Effector memory CD4-positive, alpha-beta T cell (primary cell): ENCODE measurements around the gene IL7R.
"Not testable (repeated sequence)": the region's sequence is repeated elsewhere in the genome, so short reads cannot be mapped to it uniquely, and the experiment has no call there.

Experiments used
- DNase-seq, 3 donors: peaks; one replicate each; pipeline ENCODE4 v3.0.0-alpha.2; 2020
- H3K27ac ChIP-seq: 2 replicates; pipeline ENCODE4 v1.7.0; 2013; ENCODE audit warnings: mild to moderate bottlenecking, low read length, moderate library complexity; ENCODE audit not compliant: insufficient read depth, poor library complexity, severe bottlenecking
- H3K27me3 ChIP-seq: replicated peaks from 2 replicates; pipeline ENCODE4 v1.7.0; 2013; ENCODE audit warnings: mild to moderate bottlenecking, low read length; ENCODE audit not compliant: insufficient read depth, control insufficient read depth, poor library complexity, severe bottlenecking
- H3K36me3 ChIP-seq: 2 replicates; pipeline ENCODE4 v1.7.0; 2013; ENCODE audit warnings: mild to moderate bottlenecking, low read length, moderate library complexity; ENCODE audit not compliant: control insufficient read depth, insufficient read depth
- H3K4me1 ChIP-seq: 2 replicates; pipeline ENCODE4 v1.7.0; 2013; ENCODE audit warnings: low read length, mild to moderate bottlenecking; ENCODE audit not compliant: control insufficient read depth, insufficient read depth, poor library complexity, severe bottlenecking
- H3K4me3 ChIP-seq: 2 replicates; pipeline ENCODE4 v1.7.0; 2013; ENCODE audit warnings: low read length, low read depth, mild to moderate bottlenecking; ENCODE audit not compliant: insufficient read depth, poor library complexity, severe bottlenecking
- H3K9me3 ChIP-seq: 2 replicates; pipeline ENCODE4 v1.7.0; 2013; ENCODE audit warnings: mild to moderate bottlenecking, low read length, moderate library complexity; ENCODE audit not compliant: control insufficient read depth

Gene IL7R

GRCh38 chr5:35884191-35884769 lies 27.6 kb downstream of the IL7R start:
- H3K27ac ChIP-seq, result no peak overlapping the region
- no peak for DNase-seq

GRCh38 chr5:35884773-35885172 lies 28.1 kb downstream of the IL7R start:
- H3K9me3 ChIP-seq, result no peaks in the 10 kb centered on the region
- H3K27me3 ChIP-seq, result no peaks in the 10 kb centered on the region
- peaks cover 15% of the 10 kb centered on the region for H3K4me1 ChIP-seq
- no peak overlapping the region for H3K4me3 ChIP-seq
- no peak overlapping the region for H3K27ac ChIP-seq
- no peak for DNase-seq
- no peaks in the 10 kb centered on the region for H3K36me3 ChIP-seq

More at GRCh38 chr5:35884191-35884769, 27.6 kb downstream of the IL7R start:
- Histone ChIP-seq H3K27me3 (no peaks in the 10 kb centered on the region), H3K36me3 (no peaks in the 10 kb centered on the region), H3K4me3 (no peak overlapping the region), H3K9me3 (no peaks in the 10 kb centered on the region), H3K4me1 (peaks cover 15% of the 10 kb centered on the region)

- H3K4me1 ChIP-seq, result peaks cover 15% of the 10 kb centered on the region
These were observed 29.7 kb downstream of the IL7R start for GRCh38 chr5:35886381-35886780.

GRCh38 chr5:35887321-35888100 lies 30.8 kb downstream of the IL7R start:
- H3K27ac ChIP-seq, result no peak overlapping the region
- H3K36me3 ChIP-seq, result no peaks in the 10 kb centered on the region
- no peak overlapping the region for H3K4me3 ChIP-seq
- H3K27me3 ChIP-seq, result no peaks in the 10 kb centered on the region
- peaks cover 15% of the 10 kb centered on the region for H3K4me1 ChIP-seq
- DNase-seq, result no peak
- no peaks in the 10 kb centered on the region for H3K9me3 ChIP-seq

More at GRCh38 chr5:35886381-35886780, 29.7 kb downstream of the IL7R start:
- no peak for DNase-seq
- Histone ChIP-seq H3K36me3 (no peaks in the 10 kb centered on the region), H3K4me3 (no peak overlapping the region), H3K27ac (no peak overlapping the region), H3K27me3 (no peaks in the 10 kb centered on the region), H3K9me3 (no peaks in the 10 kb centered on the region)

DNA sequence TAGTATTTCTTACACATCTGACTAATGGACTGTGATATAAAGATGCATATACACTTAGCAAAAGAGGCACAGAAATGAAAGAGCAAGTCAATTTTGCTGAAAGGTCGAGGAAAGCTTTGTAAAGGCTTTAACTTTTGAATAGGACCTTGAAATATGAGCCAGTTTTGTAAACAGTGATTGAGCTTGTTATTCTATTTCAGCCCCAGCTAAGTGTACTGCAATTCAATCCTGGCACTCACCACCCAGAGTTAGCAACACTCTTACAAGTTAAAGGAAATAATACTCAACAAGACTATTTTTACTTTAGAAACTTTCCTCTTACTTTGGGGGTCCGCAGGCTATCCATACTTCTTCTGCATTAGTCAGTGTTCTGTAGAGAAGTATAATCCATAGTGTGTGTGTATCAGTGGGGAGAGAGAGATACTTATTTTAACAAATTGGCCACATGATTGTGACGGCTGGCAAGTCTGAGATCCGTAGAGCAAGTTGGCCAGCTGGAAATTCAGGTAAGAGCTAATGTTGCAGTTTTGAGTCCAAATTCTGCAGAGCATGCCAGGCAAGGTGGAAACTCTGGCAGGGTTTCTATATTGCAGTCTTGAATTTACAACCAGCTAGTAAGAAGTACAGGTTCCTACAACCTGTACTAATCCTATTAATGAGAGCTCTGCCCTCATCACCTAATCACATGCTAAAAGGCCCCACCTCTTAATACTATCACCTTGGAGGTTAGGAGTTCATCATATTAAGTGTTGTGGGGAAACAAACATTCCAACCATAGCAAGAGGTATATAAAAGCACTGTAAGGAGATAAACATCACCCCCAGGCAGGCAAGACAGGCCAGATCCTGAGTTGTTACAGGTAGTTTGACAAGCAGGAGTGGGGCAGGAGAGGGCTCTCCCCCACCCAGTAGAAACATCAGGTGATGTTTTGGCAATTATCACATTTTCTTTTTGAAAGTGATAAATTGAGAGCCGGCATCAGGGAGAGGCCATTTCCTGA lies 33.6 kb downstream of the IL7R start:
- Histone ChIP-seq H3K36me3 (no peaks in the 10 kb centered on the region), H3K4me3 (no peak overlapping the region)
- no peak for DNase-seq

DNA sequence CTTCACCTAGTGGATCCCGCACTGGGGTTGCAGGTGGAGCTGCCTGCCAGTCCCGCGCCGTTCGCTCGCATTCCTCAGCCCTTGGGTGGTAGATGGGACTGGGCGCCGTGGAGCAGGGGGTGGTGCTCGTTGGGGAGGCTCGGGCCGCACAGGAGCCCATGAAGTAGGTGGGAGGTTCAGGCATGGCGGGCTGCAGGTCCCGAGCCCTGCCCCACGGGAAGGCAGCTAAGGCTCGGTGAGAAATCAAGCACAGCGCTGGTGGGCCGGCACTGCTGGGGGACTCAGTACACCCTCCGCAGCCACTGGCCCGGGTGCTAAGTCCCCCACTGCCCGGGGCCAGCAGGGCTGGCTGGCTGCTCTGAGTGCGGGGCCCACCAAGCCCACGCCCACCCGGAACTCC lies 36.1 kb downstream of the IL7R start:
- not testable (repeated sequence) for H3K27me3 ChIP-seq, H3K27ac ChIP-seq

More for the DNA sequence above, 33.6 kb downstream of the IL7R start:
- Histone ChIP-seq H3K9me3 (no peaks in the 10 kb centered on the region), H3K27me3 (no peaks in the 10 kb centered on the region), H3K4me1 (no peaks in the 10 kb centered on the region), H3K27ac (no peak overlapping the region)

GRCh38 chr5:35894131-35894530 lies 37.4 kb downstream of the IL7R start:
- Histone ChIP-seq H3K27me3 (no peaks in the 10 kb centered on the region), H3K4me3 (no peak overlapping the region), H3K36me3 (no peaks in the 10 kb centered on the region), H3K4me1 (no peaks in the 10 kb centered on the region), H3K9me3 (no peaks in the 10 kb centered on the region), H3K27ac (no peak overlapping the region)
- DNase-seq, result no peak

More for the DNA sequence above, 36.1 kb downstream of the IL7R start:
- not testable (repeated sequence) for DNase-seq, H3K4me1 ChIP-seq, H3K36me3 ChIP-seq, H3K4me3 ChIP-seq, H3K9me3 ChIP-seq

DNA sequence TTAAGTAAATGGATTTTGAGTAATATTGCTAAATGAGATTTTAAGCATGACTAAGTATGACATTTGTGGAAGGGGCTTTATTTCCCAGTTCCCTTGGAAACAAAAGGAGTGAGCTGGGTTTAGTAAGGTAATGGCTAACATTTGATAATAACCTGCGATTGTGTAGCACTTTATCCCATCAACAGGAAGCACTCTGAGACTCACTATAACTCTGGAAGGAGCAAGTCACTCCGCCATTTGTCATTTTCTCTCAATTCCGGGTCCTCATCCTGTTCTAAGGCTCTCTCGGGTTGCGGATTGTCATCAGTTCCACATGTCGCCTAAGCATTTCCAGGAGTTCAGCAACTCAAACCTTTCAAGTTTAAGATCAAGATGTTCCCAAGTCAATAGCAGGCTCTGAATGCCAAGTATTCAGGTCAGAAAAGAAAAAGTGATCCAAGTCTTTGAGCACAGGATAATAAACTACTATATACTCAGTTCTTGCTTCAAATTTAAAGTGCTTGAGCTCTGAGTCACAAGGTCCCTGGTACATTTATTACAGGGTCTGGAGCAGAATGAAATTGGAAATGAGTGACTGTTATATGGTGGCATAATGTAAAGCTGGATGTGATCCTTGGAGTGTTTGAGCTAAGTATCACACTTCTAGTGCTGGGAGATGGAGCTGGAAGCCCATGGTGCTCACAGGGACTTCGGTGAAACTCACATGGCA lies 42.4 kb downstream of the IL7R start:
- no peaks in the 10 kb centered on the region for H3K27me3 ChIP-seq
- peaks cover 5% of the 10 kb centered on the region for H3K4me1 ChIP-seq
- no peaks in the 10 kb centered on the region for H3K36me3 ChIP-seq
- H3K4me3 ChIP-seq, result no peak overlapping the region
- no peak overlapping the region for H3K27ac ChIP-seq
- DNase-seq, result no peak
- no peaks in the 10 kb centered on the region for H3K9me3 ChIP-seq

DNA sequence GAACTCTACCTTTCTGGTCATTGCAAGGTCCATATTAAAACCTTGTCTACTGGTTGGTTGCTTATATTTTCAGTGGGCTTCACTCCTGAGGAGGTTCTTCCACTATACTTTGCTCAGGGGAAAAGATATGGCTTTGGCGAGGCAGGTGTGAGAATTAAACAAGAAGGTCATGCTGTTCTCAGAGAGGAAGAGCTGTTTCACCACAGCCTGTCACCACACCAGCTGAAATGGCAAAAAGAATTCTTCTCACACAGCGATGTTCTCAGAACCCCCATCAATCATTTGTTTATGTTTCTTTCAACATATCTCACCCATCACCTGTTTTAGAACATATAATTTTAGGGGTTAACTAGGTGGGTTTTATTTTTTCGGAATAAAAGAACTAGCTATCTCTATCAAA lies 43.1 kb downstream of the IL7R start:
- no peak for DNase-seq
- Histone ChIP-seq H3K4me1 (peaks cover 5% of the 10 kb centered on the region), H3K4me3 (no peak overlapping the region), H3K27me3 (no peaks in the 10 kb centered on the region), H3K27ac (no peak overlapping the region), H3K9me3 (no peaks in the 10 kb centered on the region), H3K36me3 (no peaks in the 10 kb centered on the region)
